OCI-LY7 (cell line): ENCODE results near the gene GJA9. TPM values are rescaled to one million over a fixed set of nuclear protein-coding genes. Genes with fewer than 3 reads are reported as not detected.
"Not testable (repeated sequence)": the region's sequence is repeated elsewhere in the genome, so short reads cannot be mapped to it uniquely, and the experiment has no call there.

Experiments
- BruUV-seq: library from RNA; stranded (reverse); fragments of 400-500 nt; replicated peaks from 2 replicates; lab custom pipeline; 2021; lab: Mats Ljungman, UMichigan
- CTCF ChIA-PET: fragments of 300-600 bp; sonication (Branson Sonifier 250); formaldehyde crosslinking; loops from one replicate; lab custom pipeline; 2022; ENCODE audit warnings: antibody characterized with exemption; ENCODE audit not compliant: unreplicated experiment; lab: Charles Lee
- POLR2A ChIA-PET: fragments of 300-600 bp; sonication (Branson Sonifier 250); formaldehyde crosslinking; loops from one replicate; lab custom pipeline; 2022; ENCODE audit warnings: antibody characterized with exemption; lab: Charles Lee
- DNase-seq: peaks from one replicate; pipeline ENCODE4 v3.0.0-alpha.2; 2015; ENCODE audit warnings: low spot score
- H2AFZ ChIP-seq: fragments of 200-600 bp; sonication (generic), shearing (Covaris generic); 2 replicates; pipeline ENCODE4 v1.6.1; 2014; ENCODE audit warnings: mild to moderate bottlenecking, antibody characterized with exemption, low read length, moderate library complexity
- H3K27ac ChIP-seq: fragments of 200-600 bp; sonication (generic); 2 replicates; pipeline ENCODE4 v1.5.1; 2014; ENCODE audit warnings: mixed run types, low read depth, mild to moderate bottlenecking, moderate library complexity, low read length, inconsistent platforms; ENCODE audit not compliant: poor library complexity, severe bottlenecking
- H3K36me3 ChIP-seq: fragments of 200-600 bp; sonication (generic); 2 replicates; pipeline ENCODE4 v1.6.1; 2014; ENCODE audit warnings: mild to moderate bottlenecking, antibody characterized with exemption, low read length, moderate library complexity, mixed read lengths; ENCODE audit not compliant: insufficient read depth
- H3K4me1 ChIP-seq: fragments of 200-600 bp; sonication (generic); 2 replicates; pipeline ENCODE4 v1.5.1; 2014; ENCODE audit warnings: mild to moderate bottlenecking, low read length; ENCODE audit not compliant: insufficient read depth, poor library complexity, severe bottlenecking
- H3K4me2 ChIP-seq: fragments of 200-600 bp; sonication (generic); 2 replicates; pipeline ENCODE4 v1.6.1; 2014; ENCODE audit warnings: mild to moderate bottlenecking, low read length
- H3K4me3 ChIP-seq: fragments of 200-600 bp; sonication (generic); 2 replicates; pipeline ENCODE4 v1.5.1; 2014; ENCODE audit warnings: mild to moderate bottlenecking, low read depth, low read length; ENCODE audit not compliant: poor library complexity, severe bottlenecking
- H3K79me2 ChIP-seq: fragments of 200-600 bp; sonication (generic); 2 replicates; pipeline ENCODE4 v1.6.1; 2016; ENCODE audit warnings: low read depth, mild to moderate bottlenecking, low read length, moderate library complexity, mixed read lengths; ENCODE audit not compliant: insufficient read depth
- H3K9me2 ChIP-seq: fragments of 200-600 bp; sonication (generic); 2 replicates; pipeline ENCODE4 v1.6.1; 2016; ENCODE audit warnings: mild to moderate bottlenecking, low read length, mixed read lengths; ENCODE audit not compliant: insufficient read depth
- H3K9me3 ChIP-seq: fragments of 200-600 bp; sonication (generic); 2 replicates; pipeline ENCODE4 v1.6.1; 2014; ENCODE audit warnings: mild to moderate bottlenecking, mixed run types, low read length, mixed read lengths
- H4K20me1 ChIP-seq: fragments of 200-600 bp; sonication (generic); 2 replicates; pipeline ENCODE4 v1.6.1; 2014; ENCODE audit warnings: mild to moderate bottlenecking, antibody characterized with exemption, low read length, moderate library complexity, mixed read lengths; ENCODE audit not compliant: insufficient read depth
- EZH2phosphoT487 ChIP-seq: fragments of 200-600 bp; sonication (generic); IDR thresholded peaks from 2 replicates; pipeline ENCODE4 v1.6.1; 2018; ENCODE audit warnings: low read depth, borderline replicate concordance, mild to moderate bottlenecking, mixed run types, antibody characterized with exemption, low read length, moderate library complexity, mixed read lengths
- intact Hi-C: fragments of 100-400 bp; cut with micrococcal nuclease; formaldehyde crosslinking; loops from one replicate; pipeline ENCODE4 v1.10.0; 2022; ENCODE audit not compliant: unreplicated experiment
- total RNA-seq, 2 experiments: library from RNA; depleted of rRNA in 1 of 2; stranded (reverse); fragments of >200 nt in 1 of 2; shearing (Covaris generic) in 1 of 2; gene quantifications; 2 replicates each; pipeline ENCODE4 v1.2.3, GENCODE V29; 2014 to 2022
- TF ChIP-seq, protein P1 (sequence below): fragments of 200-600 bp; sonication (generic); conservative IDR thresholded peaks from 2 replicates; pipeline ENCODE4 v1.5.1; 2014; ENCODE audit warnings: mild to moderate bottlenecking, antibody characterized with exemption, low read length, moderate library complexity, mixed read lengths

The GJA9 gene
- total RNA-seq, 2 experiments from 2014 or later: not detected

DNA sequence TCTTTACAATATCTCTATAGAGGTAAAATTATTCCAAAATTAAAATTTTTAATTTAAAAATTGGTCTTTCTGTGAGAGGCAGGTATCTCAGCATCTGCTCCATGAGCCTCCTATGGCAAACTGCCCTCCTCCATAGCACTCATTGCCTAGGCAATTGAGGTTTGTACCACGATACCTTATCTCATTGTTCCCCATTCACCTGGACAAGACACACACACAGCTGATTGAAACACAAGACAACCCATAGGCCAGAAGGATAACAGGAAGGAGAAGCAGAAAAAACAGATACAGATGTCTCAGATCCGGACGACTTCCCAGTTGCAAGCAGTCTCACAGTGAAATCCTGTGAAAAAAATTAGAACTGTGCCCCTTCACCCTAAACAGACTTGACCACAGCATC, 36.0 kb upstream of the GJA9 start:
- no peak for TF ChIP-seq EZH2phosphoT487
- TF ChIP-seq, protein P1, sequence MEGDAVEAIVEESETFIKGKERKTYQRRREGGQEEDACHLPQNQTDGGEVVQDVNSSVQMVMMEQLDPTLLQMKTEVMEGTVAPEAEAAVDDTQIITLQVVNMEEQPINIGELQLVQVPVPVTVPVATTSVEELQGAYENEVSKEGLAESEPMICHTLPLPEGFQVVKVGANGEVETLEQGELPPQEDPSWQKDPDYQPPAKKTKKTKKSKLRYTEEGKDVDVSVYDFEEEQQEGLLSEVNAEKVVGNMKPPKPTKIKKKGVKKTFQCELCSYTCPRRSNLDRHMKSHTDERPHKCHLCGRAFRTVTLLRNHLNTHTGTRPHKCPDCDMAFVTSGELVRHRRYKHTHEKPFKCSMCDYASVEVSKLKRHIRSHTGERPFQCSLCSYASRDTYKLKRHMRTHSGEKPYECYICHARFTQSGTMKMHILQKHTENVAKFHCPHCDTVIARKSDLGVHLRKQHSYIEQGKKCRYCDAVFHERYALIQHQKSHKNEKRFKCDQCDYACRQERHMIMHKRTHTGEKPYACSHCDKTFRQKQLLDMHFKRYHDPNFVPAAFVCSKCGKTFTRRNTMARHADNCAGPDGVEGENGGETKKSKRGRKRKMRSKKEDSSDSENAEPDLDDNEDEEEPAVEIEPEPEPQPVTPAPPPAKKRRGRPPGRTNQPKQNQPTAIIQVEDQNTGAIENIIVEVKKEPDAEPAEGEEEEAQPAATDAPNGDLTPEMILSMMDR: no peak
- CTCF ChIA-PET: no interaction called here
- H3K4me2 ChIP-seq: no peak overlapping the region
- H3K4me1 ChIP-seq: no peaks in the 10 kb centered on the region
- DNase-seq: no peak
- POLR2A ChIA-PET: interaction anchor here (0.7 kb wide), 1 partner anchor 150 kb away, joined by 4 read pairs; no protein-coding TSS in a partner anchor
- H3K36me3 ChIP-seq: no peaks in the 10 kb centered on the region
- BruUV-seq: no TSS peak
- no peaks in the 10 kb centered on the region for H4K20me1 ChIP-seq
- H3K4me3 ChIP-seq: no peak overlapping the region
- intact Hi-C loops: no loop called here
- H3K9me2 ChIP-seq: no peaks in the 10 kb centered on the region
- H3K27ac ChIP-seq: no peak overlapping the region
- H2AFZ ChIP-seq: no peak overlapping the region
- no peaks in the 10 kb centered on the region for H3K79me2 ChIP-seq
- H3K9me3 ChIP-seq: no peaks in the 10 kb centered on the region

DNA sequence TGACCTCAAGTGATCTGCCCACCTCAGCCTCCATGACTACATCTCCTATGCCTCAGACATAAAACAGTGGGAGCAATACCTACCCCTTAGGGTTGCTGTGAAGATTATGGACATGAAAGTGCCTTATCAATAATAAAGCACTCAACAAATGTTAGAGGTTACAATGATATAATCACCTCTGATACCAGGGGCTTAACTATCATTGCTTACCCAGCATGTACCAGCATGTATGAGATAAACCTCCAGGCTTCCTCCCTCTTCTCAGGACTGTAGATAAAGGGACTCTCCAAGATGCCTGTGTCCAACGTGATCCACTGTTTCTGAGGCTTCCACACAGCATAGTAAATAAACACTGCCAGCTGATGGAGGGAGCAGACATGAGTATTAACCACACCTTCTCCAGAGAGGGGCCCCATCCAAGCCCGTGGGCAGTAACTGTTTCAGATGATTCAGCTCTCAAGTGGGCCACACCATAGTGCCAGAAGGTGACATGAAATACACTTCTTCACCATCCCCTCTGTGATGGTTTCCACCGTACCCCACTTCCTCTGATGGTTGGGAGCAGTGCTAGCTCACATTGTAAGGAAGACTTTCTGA, 34.1 kb upstream of the GJA9 start:
- Histone ChIP-seq H3K27ac (no peak overlapping the region), H2AFZ (no peak overlapping the region), H3K9me2 (no peaks in the 10 kb centered on the region), H3K4me2 (no peak overlapping the region), H3K9me3 (no peaks in the 10 kb centered on the region), H3K36me3 (no peaks in the 10 kb centered on the region), H3K4me3 (no peak overlapping the region), H3K79me2 (no peaks in the 10 kb centered on the region), H3K4me1 (no peaks in the 10 kb centered on the region), H4K20me1 (no peaks in the 10 kb centered on the region)
- CTCF ChIA-PET: no interaction called here
- DNase-seq: no peak
- intact Hi-C loops: no loop called here
- POLR2A ChIA-PET: no interaction called here
- TF ChIP-seq, protein P1: no peak
- TF ChIP-seq EZH2phosphoT487: no peak
- BruUV-seq: no TSS peak

DNA sequence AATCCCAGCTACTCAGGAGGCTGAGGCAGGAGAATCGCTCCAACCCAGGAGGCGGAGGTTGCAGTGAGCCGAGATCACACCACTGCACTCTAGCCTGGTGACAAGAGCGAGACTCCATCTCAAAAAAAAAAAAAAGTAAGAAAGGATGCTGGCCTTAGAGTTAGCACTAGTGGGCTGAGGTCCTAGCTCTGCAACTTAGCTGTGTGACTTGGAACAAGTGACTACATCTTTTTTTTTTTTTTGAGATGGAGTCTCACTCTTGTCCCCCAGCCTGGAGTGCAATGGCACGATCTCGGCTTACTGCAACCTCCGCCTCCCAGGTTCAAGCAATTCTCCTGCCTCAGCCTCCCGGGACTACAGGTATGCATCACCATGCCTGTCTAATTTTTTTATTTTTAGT, 33.5 kb upstream of the GJA9 start:
- DNase-seq: not testable (repeated sequence)

More for the DNA sequence above, 33.5 kb upstream of the GJA9 start:
- H3K4me1 ChIP-seq, intact Hi-C loops, H3K4me3 ChIP-seq, H3K9me3 ChIP-seq, H3K27ac ChIP-seq, H2AFZ ChIP-seq, H3K4me2 ChIP-seq, H3K36me3 ChIP-seq, H3K9me2 ChIP-seq, BruUV-seq, POLR2A ChIA-PET, H4K20me1 ChIP-seq, CTCF ChIA-PET, H3K79me2 ChIP-seq: not testable (repeated sequence)
